Central memory CD8-positive, alpha-beta T cell (primary cell): Measurements from ENCODE around the gene NCKAP1.

Experiments
- ATAC-seq: fragments of 150-1000 bp; cut with Tn5 transposase; replicated peaks from 2 replicates; pipeline ENCODE4 v1.10.0; 2022; ENCODE audit warnings: mild to moderate bottlenecking, moderate FRiP score, moderate number of reproducible peaks; ENCODE audit not compliant: poor library complexity, severe bottlenecking; ENCODE audit errors: extremely low read depth
- DNase-seq, 2 donors: peaks; one replicate each; pipeline ENCODE4 v3.0.0; 2021; ENCODE audit warnings: low spot score in 2 of 2
- H3K27ac Mint-ChIP-seq: one replicate; pipeline ENCODE4 v1.8.0; 2022; ENCODE audit warnings: low read depth, mild to moderate bottlenecking, moderate library complexity, mixed read lengths
- H3K27me3 Mint-ChIP-seq: one replicate; pipeline ENCODE4 v1.8.0; 2022; ENCODE audit warnings: mixed read lengths
- H3K36me3 Mint-ChIP-seq: one replicate; pipeline ENCODE4 v1.8.0; 2022; ENCODE audit warnings: mild to moderate bottlenecking, moderate library complexity, mixed read lengths; ENCODE audit not compliant: insufficient read depth
- H3K4me1 Mint-ChIP-seq: one replicate; pipeline ENCODE4 v1.8.0; 2022; ENCODE audit warnings: mixed read lengths
- H3K4me3 Mint-ChIP-seq: one replicate; pipeline ENCODE4 v1.8.0; 2022; ENCODE audit warnings: mild to moderate bottlenecking, moderate library complexity, mixed read lengths
- H3K9me3 Mint-ChIP-seq: one replicate; pipeline ENCODE4 v1.8.0; 2022; ENCODE audit warnings: mixed read lengths

NCKAP1 gene

GRCh38 chr2:182920089-182920488, 118.2 kb downstream of the NCKAP1 start:
- Mint-ChIP-seq H3K27me3 (no peaks in the 10 kb centered on the region), H3K27ac (no peak overlapping the region), H3K36me3 (peaks cover 3% of the 10 kb centered on the region), H3K4me1 (no peaks in the 10 kb centered on the region), H3K4me3 (no peak overlapping the region), H3K9me3 (no peaks in the 10 kb centered on the region)
- DNase-seq (no peak), ATAC-seq (no peak)

DNA sequence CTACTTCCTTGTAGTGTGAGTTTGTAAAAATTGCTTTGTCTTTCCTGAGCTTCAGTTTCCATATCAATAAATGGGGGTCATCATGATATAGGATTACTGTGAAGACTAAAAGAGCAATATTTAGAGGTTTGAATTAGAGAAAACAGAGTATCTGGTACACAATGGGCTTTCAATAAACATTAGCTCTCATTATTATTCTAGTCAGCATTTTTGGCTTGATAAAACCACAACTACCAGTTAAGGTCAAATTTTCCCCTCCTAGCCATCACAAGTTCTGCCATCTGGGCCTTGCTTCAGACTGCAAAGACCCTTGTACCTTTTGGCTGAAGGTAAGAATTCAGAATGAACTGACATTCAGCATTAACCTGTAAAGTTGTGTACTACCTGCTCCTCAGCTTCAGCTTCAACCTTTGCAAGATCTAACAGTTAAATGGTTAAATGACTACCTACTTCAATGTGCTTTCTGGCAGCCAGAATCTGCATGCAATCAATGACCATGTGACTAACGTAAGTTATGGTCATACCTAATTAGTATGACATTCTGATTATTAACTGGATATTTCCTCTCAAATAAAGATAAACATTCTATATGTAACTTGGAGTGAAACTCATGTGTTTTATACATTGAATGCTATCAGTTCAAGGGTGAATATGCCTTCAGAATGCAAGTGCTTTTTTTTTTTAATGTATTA, 119.2 kb downstream of the NCKAP1 start:
- no peak for ATAC-seq
- no peak overlapping the region for H3K4me3 Mint-ChIP-seq
- no peak for DNase-seq
- H3K27me3 Mint-ChIP-seq: no peaks in the 10 kb centered on the region
- no peaks in the 10 kb centered on the region for H3K9me3 Mint-ChIP-seq
- peaks cover 3% of the 10 kb centered on the region for H3K36me3 Mint-ChIP-seq
- no peak overlapping the region for H3K27ac Mint-ChIP-seq
- no peaks in the 10 kb centered on the region for H3K4me1 Mint-ChIP-seq

DNA sequence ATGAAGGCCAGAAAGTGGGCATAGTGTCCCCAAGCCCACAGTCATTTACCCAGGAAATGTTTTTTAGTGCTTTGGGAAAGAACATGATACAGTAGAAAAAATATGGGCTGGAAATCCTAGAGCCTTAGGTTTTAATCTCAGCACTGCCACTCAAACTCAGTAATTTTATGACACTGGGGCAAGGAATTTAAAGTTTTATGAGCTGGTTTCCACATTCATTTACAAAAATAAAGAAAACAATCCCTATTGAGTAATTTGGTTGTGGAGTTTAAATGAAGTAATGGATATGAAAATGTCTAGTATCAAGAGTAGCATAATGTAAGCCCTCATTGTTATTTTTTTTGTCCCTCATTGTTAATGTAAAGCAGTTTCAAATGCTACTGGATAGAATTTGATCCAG, 120.3 kb downstream of the NCKAP1 start:
- Mint-ChIP-seq H3K36me3 (no peaks in the 10 kb centered on the region), H3K27ac (no peak overlapping the region), H3K4me1 (no peaks in the 10 kb centered on the region), H3K4me3 (no peak overlapping the region), H3K27me3 (no peaks in the 10 kb centered on the region), H3K9me3 (no peaks in the 10 kb centered on the region)
- DNase-seq (no peak), ATAC-seq (no peak)

DNA sequence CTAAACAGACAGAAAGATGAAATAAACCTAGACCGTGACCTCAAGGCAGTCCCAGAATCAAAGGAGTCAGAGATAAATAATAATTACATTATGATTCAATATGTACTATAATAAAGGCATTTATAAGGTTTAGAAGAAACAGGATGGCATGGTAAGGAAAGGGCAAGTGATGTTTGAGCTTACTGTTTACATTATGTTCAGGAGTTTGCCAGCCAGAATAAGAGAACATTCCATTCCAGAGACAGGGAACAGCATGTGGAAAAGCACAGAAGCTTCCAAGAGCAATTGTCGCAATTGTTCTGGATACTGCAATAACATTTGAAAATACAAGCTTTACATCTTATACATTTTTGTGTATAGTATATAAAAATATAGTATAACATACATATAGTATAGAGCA, 121.8 kb downstream of the NCKAP1 start:
- ATAC-seq (no peak), DNase-seq (no peak)
- Mint-ChIP-seq H3K36me3 (no peaks in the 10 kb centered on the region), H3K4me1 (no peaks in the 10 kb centered on the region), H3K4me3 (no peak overlapping the region), H3K27me3 (no peaks in the 10 kb centered on the region), H3K9me3 (no peaks in the 10 kb centered on the region), H3K27ac (no peak overlapping the region)

DNA sequence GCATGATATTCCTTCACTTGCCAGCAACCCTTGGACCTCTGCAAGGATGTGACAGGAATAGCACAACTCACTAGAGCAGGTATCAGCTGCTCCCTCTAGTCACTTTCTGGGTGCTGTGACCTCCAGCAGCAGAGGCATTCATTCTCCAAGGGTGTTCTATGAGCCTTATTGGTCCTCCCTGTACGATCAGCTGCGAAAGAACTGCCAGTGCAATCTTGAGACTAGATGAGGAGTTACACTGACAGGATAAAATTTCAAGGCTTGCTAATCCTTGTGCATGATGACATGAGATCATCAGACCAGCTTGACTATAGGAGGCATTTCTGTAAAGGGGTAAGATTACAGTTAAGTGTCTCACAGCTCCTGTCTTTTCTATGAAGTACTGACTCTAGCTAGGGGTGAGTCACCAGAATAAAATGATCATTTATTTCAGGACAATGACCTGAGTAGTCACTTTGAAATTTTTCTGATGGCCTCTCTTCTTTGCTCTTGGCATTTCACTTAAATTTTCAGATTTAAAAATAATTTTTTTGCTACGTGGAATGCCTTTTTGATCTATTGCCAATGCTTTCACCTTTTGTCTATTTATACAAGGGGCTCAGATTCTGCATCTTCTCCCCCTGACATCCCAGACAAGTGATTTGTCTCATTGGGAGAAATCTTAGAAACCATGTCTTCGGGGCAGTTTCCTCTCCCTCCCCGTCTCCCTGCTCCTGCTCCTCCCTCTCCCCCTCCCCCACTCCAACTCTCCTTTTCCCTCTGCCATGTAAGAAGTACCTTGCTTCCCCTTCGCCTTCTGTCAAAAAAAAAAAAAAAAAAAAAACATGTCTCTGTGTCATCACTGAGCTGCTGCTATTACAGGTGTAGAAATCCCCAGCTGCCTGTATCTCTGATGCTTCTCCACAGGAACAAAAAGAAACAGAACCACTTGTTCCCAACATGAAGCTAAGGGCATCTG, 122.6 kb downstream of the NCKAP1 start:
- no peak for DNase-seq

DNA sequence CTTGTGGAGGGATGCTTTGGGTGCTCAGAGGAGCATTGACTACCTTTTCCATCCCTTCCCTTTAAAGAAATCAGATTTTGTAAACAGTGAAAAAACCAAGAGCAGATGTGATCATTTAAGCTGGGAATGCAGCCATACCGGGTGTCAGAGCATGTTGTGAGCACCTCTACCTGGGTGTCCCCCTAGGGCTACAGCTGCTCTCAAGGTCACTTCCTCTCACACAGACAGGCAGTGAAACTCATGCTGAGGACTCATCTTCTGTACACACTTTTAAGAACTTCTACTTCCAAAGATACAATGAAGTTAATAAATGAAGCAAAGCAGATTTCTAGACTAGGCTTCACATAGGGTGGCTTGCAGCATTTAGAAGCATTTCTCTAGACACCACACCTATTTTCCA, 123.4 kb downstream of the NCKAP1 start:
- Mint-ChIP-seq H3K4me1 (no peaks in the 10 kb centered on the region), H3K9me3 (no peaks in the 10 kb centered on the region), H3K27me3 (no peaks in the 10 kb centered on the region), H3K36me3 (no peaks in the 10 kb centered on the region), H3K27ac (no peak overlapping the region), H3K4me3 (no peak overlapping the region)
- ATAC-seq (no peak), DNase-seq (no peak)

More for the DNA sequence above, 122.6 kb downstream of the NCKAP1 start:
- Mint-ChIP-seq H3K4me3 (no peak overlapping the region), H3K27ac (no peak overlapping the region), H3K4me1 (no peaks in the 10 kb centered on the region), H3K27me3 (no peaks in the 10 kb centered on the region), H3K9me3 (no peaks in the 10 kb centered on the region), H3K36me3 (no peaks in the 10 kb centered on the region)
- ATAC-seq: no peak

DNA sequence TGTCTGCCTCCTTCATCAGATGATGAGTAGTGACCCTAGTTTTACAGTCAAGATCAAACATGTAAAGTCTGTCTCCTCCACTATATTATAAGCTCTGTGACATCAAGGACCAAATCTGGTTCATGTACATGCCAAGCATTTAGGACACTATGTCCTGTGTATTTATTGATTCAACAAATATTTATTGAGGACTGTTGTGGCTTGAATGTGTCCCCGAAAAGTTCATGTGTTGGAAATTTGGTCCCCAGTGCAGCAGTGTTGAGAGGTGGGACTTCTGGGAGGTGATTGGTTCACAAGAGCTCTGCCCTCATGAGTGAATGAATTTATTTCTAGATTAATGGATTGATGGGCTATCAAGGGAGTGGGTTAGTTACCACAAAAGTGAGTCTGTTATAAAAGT, 125.2 kb downstream of the NCKAP1 start:
- Mint-ChIP-seq H3K4me1 (no peaks in the 10 kb centered on the region), H3K27ac (no peak overlapping the region), H3K4me3 (no peak overlapping the region), H3K27me3 (no peaks in the 10 kb centered on the region), H3K36me3 (no peaks in the 10 kb centered on the region), H3K9me3 (no peaks in the 10 kb centered on the region)
- DNase-seq: no peak
- ATAC-seq: no peak

DNA sequence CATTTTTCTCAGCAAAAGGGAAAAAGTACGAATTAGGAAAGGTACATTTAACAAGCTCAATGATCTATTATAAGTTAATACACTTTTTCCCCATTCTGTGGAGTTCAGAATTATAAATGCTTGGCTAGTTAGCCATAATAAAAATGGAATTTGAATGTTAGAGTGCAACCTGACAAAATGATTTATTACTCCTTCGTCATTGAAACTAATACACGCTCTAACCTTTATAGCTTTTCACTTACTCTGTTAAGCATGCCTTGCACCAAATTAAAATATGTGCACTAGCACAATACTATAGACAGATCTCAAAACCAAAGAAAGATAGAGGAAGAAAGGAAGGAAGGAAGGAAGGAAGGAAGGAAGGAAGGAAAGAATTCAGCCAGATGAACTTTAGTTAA, 125.7 kb downstream of the NCKAP1 start:
- ATAC-seq (no peak), DNase-seq (no peak)
- Mint-ChIP-seq H3K27ac (no peak overlapping the region), H3K36me3 (no peaks in the 10 kb centered on the region), H3K9me3 (no peaks in the 10 kb centered on the region), H3K27me3 (no peaks in the 10 kb centered on the region), H3K4me3 (no peak overlapping the region), H3K4me1 (no peaks in the 10 kb centered on the region)

DNA sequence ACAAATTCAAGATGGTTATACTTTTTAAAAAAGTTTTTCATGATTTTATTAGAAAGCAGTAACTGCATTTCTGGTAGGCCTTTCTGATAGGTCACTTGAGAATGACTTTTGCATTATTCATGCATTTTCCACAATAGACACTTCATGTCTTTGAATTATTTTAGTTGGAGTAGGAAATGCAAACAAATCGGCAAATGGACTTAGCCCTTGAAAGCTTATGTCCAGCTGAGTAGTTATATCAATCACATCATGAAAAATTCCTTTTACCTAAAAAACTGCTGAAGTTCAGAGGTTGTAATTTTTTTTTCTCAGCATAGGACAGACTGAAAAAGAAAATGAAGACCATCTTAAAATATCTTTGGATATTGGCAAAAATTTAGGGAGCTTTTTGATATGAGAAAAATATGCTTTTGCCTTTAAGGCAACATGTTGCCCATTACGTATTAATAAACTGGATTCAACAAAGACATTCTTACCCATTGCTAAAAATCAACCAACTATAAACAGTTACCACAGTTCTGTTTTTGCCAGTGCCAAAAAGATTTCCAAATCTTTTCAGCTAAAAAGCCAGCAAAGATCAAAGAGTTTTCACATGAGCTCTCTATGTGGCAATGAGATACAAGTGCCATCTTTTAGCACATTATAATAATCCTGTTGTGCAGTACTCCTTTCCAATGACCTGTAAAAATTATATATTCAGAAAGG, 126.3 kb downstream of the NCKAP1 start:
- ATAC-seq (no peak), DNase-seq (no peak)
- Mint-ChIP-seq H3K27ac (no peak overlapping the region), H3K36me3 (no peaks in the 10 kb centered on the region), H3K9me3 (no peaks in the 10 kb centered on the region), H3K27me3 (no peaks in the 10 kb centered on the region), H3K4me3 (no peak overlapping the region), H3K4me1 (no peaks in the 10 kb centered on the region)

DNA sequence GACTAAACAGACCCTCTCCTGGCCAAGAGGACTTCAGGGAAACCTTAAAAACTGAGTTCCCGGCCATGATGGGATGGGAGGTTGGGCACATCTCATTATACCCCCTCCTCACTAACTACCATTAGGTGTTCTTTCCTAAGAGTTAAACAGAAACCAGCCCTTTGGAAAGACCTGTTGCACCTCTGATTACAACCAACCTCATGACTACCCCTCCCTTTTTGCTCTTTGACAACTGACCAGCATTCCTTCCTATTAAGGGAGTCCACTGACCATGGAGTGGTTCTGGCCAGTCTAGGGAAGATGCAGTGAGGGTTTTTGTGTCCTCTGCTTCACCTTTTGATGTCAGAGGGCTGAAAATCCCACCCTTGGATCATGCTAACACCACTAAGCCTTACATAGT, 127.3 kb downstream of the NCKAP1 start:
- Mint-ChIP-seq H3K27ac (no peak overlapping the region), H3K9me3 (no peaks in the 10 kb centered on the region), H3K27me3 (no peaks in the 10 kb centered on the region), H3K36me3 (no peaks in the 10 kb centered on the region), H3K4me3 (no peak overlapping the region), H3K4me1 (no peaks in the 10 kb centered on the region)
- DNase-seq: no peak
- ATAC-seq: no peak

DNA sequence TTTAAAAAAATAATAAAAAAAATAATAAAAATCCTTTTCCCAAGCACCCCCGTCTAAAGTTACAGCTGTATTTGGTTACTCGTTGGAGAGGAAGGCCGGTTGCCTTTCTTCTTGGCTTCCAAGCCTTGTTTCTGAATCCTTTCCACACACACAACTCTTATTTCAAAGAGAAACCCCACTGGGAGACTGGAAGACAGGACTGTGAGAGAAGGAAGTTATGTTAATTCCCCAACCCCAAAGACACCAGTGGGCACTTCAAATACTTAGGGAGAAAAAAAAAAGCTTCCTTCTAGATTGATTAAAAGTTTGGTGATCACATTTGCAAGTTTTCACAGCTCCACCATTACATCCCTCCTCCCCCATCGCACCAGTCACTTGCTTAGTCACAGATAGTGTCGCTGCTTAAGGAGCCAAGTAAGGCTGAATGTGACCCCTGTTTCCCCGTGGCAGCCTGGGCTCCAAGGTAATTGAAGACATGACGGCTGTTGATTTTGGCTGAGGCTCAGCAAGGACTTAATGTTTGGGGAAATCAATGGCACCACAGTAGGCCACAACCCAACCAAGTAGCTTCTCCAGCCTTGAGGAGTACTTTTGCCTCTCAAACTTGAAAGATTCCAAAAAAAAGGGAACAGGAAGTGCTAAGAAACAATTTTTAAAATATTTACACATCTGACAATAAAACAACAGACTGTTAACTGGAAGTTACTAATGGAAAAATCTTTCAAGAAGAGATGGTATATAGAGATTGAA, 131.0 kb downstream of the NCKAP1 start:
- Mint-ChIP-seq H3K4me1 (no peaks in the 10 kb centered on the region), H3K9me3 (no peaks in the 10 kb centered on the region), H3K36me3 (no peaks in the 10 kb centered on the region), H3K4me3 (no peak overlapping the region), H3K27ac (no peak overlapping the region), H3K27me3 (no peaks in the 10 kb centered on the region)
- DNase-seq: no peak
- ATAC-seq: no peak

GRCh38 chr2:182906454-182906853, 131.8 kb downstream of the NCKAP1 start:
- Mint-ChIP-seq H3K27ac (no peak overlapping the region), H3K27me3 (no peaks in the 10 kb centered on the region), H3K4me3 (no peak overlapping the region), H3K4me1 (no peaks in the 10 kb centered on the region), H3K9me3 (no peaks in the 10 kb centered on the region), H3K36me3 (no peaks in the 10 kb centered on the region)
- ATAC-seq (no peak), DNase-seq (no peak)
